Duodenal mucosa (tissue), 2 donors: ENCODE results near the gene CDH5.

Source experiments
- H3K27ac ChIP-seq: one replicate; pipeline ENCODE4 v1.7.0; 2013; ENCODE audit warnings: low read depth, low read length
- H3K27me3 ChIP-seq, 2 donors: one replicate each; pipeline ENCODE4 v1.7.0; 2013; ENCODE audit warnings: low read length in 2 of 2, control low read depth in 1 of 2; ENCODE audit not compliant: insufficient read depth in 2 of 2, control insufficient read depth in 1 of 2
- H3K36me3 ChIP-seq, 2 donors: one replicate each; pipeline ENCODE4 v1.7.0; 2013; ENCODE audit warnings: low read length in 2 of 2, control low read depth in 1 of 2; ENCODE audit not compliant: insufficient read depth in 2 of 2, control insufficient read depth in 1 of 2
- H3K4me1 ChIP-seq, 2 donors: one replicate each; pipeline ENCODE4 v1.7.0; 2013; ENCODE audit warnings: low read length in 2 of 2, control low read depth in 1 of 2; ENCODE audit not compliant: insufficient read depth in 2 of 2, control insufficient read depth in 1 of 2
- H3K4me3 ChIP-seq, 2 donors: one replicate each; pipeline ENCODE4 v1.7.0; 2013; ENCODE audit warnings: low read length in 2 of 2, low read depth in 1 of 2
- H3K9ac ChIP-seq, 2 donors: one replicate each; pipeline ENCODE4 v1.7.0; 2013; ENCODE audit warnings: low read length in 2 of 2, low read depth in 1 of 2
- H3K9me3 ChIP-seq, 2 donors: one replicate each; pipeline ENCODE4 v1.7.0; 2013; ENCODE audit warnings: low read length in 2 of 2, control low read depth in 1 of 2; ENCODE audit not compliant: control insufficient read depth in 1 of 2

The CDH5 gene

GRCh38 chr16:66416939-66417700 lies 50.6 kb downstream of the CDH5 start:
- H3K4me3 ChIP-seq, result no peak overlapping the region
- no peaks in the 10 kb centered on the region for H3K4me1 ChIP-seq
- H3K9ac ChIP-seq, result no peak overlapping the region
- no peak overlapping the region for H3K27ac ChIP-seq
- no peaks in the 10 kb centered on the region for H3K36me3 ChIP-seq
- H3K9me3 ChIP-seq, result peaks cover 0 to 6% of the 10 kb centered on the region in 2 donors
- H3K27me3 ChIP-seq, result peaks cover 3 to 4% of the 10 kb centered on the region in 2 donors

GRCh38 chr16:66418165-66418962 lies 51.9 kb downstream of the CDH5 start:
- Histone ChIP-seq H3K27me3 (peaks cover 4 to 6% of the 10 kb centered on the region in 2 donors), H3K27ac (no peak overlapping the region), H3K9ac (no peak overlapping the region), H3K4me1 (no peaks in the 10 kb centered on the region), H3K36me3 (no peaks in the 10 kb centered on the region), H3K9me3 (no peaks in the 10 kb centered on the region), H3K4me3 (no peak overlapping the region)

GRCh38 chr16:66419527-66419926 lies 53.0 kb downstream of the CDH5 start:
- peaks cover 4 to 9% of the 10 kb centered on the region in 2 donors for H3K27me3 ChIP-seq
- no peaks in the 10 kb centered on the region for H3K36me3 ChIP-seq
- H3K4me3 ChIP-seq, result no peak overlapping the region
- H3K9me3 ChIP-seq, result no peaks in the 10 kb centered on the region
- no peaks in the 10 kb centered on the region for H3K4me1 ChIP-seq
- H3K9ac ChIP-seq, result no peak overlapping the region
- H3K27ac ChIP-seq, result no peak overlapping the region

DNA sequence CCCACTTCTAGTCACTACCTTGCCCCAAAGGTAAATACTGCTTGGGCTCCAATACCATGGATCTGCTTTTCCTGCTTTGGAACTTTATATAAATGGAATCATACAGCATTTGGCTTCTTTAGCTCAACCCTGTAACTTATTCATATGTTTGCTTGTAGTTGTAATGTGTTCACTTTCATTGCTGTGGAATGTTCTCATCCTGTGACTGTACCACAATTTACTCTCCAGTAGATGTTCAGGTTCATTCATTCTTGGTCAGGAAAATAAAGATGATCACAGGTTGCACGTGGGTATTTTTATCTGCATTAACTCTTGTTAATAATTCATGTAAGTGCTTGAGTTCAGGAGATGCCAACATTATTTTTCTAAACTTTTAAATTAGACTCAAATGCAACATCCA lies 53.9 kb downstream of the CDH5 start:
- no peak overlapping the region for H3K4me3 ChIP-seq
- no peaks in the 10 kb centered on the region for H3K9me3 ChIP-seq
- no peaks in the 10 kb centered on the region for H3K36me3 ChIP-seq
- H3K9ac ChIP-seq, result no peak overlapping the region
- no peaks in the 10 kb centered on the region for H3K4me1 ChIP-seq
- H3K27me3 ChIP-seq, result peaks cover 6 to 15% of the 10 kb centered on the region in 2 donors
- no peak overlapping the region for H3K27ac ChIP-seq

GRCh38 chr16:66421891-66422290 lies 55.4 kb downstream of the CDH5 start:
- Histone ChIP-seq H3K4me1 (peaks cover 0 to 4% of the 10 kb centered on the region in 2 donors), H3K36me3 (no peaks in the 10 kb centered on the region), H3K9me3 (no peaks in the 10 kb centered on the region), H3K27me3 (peaks cover 15 to 26% of the 10 kb centered on the region in 2 donors), H3K27ac (no peak overlapping the region), H3K9ac (no peak overlapping the region), H3K4me3 (no peak overlapping the region)

- H3K4me3 ChIP-seq, result no peak overlapping the region
- peaks cover 0 to 4% of the 10 kb centered on the region in 2 donors for H3K4me1 ChIP-seq
- H3K27me3 ChIP-seq, result peaks cover 14 to 26% of the 10 kb centered on the region in 2 donors
- H3K9me3 ChIP-seq, result no peaks in the 10 kb centered on the region
- no peak overlapping the region for H3K9ac ChIP-seq
- no peaks in the 10 kb centered on the region for H3K36me3 ChIP-seq
- no peak overlapping the region for H3K27ac ChIP-seq
Observed at GRCh38 chr16:66422366-66422765, 55.9 kb downstream of the CDH5 start.

DNA sequence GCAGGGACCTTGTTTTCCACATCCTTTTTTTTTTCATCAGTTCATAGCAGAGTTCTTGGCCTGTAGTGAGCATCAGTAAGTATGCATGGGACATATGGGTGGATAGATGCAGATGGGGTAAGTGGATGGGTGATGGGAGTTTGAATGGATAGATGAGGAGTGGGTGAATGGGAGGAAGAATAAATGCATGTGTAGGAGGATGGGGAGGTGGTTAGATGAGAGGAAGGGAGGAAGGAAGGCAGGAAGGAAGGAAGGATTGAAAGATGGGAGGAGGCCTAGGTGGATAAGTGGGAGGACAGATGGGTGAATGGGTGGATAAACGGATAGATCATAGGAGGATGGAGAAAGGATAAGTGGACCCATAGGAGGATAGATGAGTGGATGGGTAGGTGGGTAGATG lies 56.7 kb downstream of the CDH5 start:
- Histone ChIP-seq H3K4me1 (peaks cover 0 to 4% of the 10 kb centered on the region in 2 donors), H3K9me3 (no peaks in the 10 kb centered on the region), H3K9ac (no peak overlapping the region), H3K36me3 (no peaks in the 10 kb centered on the region), H3K27ac (no peak overlapping the region), H3K4me3 (no peak overlapping the region), H3K27me3 (peaks cover 22 to 34% of the 10 kb centered on the region in 2 donors)

- Histone ChIP-seq H3K9ac (no peak overlapping the region), H3K27ac (no peak overlapping the region), H3K4me3 (no peak overlapping the region), H3K9me3 (no peaks in the 10 kb centered on the region), H3K4me1 (peaks cover 0 to 4% of the 10 kb centered on the region in 2 donors), H3K27me3 (peaks cover 42 to 59% of the 10 kb centered on the region in 2 donors), H3K36me3 (no peaks in the 10 kb centered on the region)
Observed at GRCh38 chr16:66425651-66426050, 59.2 kb downstream of the CDH5 start.

DNA sequence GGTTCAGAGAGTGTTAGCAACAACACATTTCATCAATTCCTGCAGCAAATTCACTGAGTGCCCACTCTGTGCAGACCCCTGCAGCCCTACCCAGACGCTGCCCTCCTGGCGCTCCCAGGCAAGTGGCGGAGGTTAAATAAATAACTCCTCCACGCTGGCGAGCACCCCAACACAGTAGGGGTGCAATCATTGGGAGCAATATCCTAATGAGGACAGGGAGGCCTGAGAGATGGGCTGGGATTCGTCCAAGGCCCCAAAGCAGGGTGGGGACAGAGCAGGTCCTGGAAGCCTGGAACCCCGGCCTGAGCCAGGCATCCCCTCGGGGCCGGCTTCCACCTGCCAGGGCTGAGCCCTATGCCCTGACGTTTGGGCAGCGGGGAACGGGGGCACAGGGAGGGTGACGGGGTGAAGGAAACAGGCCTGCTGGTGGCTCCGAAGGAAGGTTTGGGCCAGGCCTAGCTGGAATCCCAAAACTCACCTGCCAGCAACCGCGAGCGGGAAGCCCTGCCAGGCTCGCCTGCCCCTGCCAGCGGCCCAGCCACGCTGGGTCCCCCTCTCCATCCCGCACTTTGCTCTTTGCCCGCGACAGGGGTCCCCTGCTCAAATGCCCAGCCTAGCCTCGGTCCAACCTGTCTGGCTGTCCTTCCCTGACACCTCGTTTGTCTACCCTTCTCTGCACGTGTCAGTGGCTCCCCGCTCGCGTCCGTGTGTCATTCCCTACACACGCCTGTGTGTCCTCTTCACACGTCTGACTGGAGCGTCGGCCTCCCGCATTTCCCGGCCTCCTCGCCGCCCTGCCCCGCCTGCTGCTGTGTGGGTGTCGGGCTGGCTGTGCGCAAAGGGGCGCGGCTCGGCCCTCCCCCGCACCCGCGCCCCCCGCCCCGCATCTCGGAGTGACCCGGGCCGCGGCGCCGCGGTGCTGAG lies 59.9 kb downstream of the CDH5 start:
- Histone ChIP-seq H3K4me1 (peaks cover 0 to 4% of the 10 kb centered on the region in 2 donors), H3K27me3 (peaks cover 42 to 59% of the 10 kb centered on the region in 2 donors), H3K9me3 (no peaks in the 10 kb centered on the region), H3K27ac (no peak overlapping the region), H3K9ac (no peak overlapping the region), H3K4me3 (peak overlapping the region in 1 of 2 donors; percentile 53), H3K36me3 (no peaks in the 10 kb centered on the region)
